GDM1 (cell line): ENCODE data around the gene RFXAP.
"Not testable (repeated sequence)": the region's sequence is repeated elsewhere in the genome, so short reads cannot be mapped to it uniquely, and the experiment has no call there.

ENCODE experiments used
- DNase-seq: peaks from one replicate; lab custom pipeline; 2025; lab: John Stamatoyannopoulos, UW

Gene RFXAP

GRCh38 chr13:36818804-36819738 lies at the start of gene RFXAP:
Gene RFXAP, plus strand, starts transcription at chr13:36819222. Its CDS starts 136 bp downstream, at chr13:36819358.
- peak; percentile 93 for DNase-seq

GRCh38 chr13:36769545-36769944 lies 49.5 kb upstream of the RFXAP start:
- no peak for DNase-seq

- DNase-seq: no peak
These were observed 48.3 kb upstream of the RFXAP start for GRCh38 chr13:36770741-36771140.

- no peak for DNase-seq
These were observed 46.2 kb upstream of the RFXAP start for GRCh38 chr13:36772853-36773252.

GRCh38 chr13:36774931-36775330 lies 44.1 kb upstream of the RFXAP start:
- DNase-seq: no peak

GRCh38 chr13:36776175-36776574 lies 42.8 kb upstream of the RFXAP start:
- DNase-seq: no peak

- DNase-seq: no peak
These were observed 40.8 kb upstream of the RFXAP start for GRCh38 chr13:36778083-36778671.

GRCh38 chr13:36783890-36784289 lies 35.1 kb upstream of the RFXAP start:
- DNase-seq: no peak

GRCh38 chr13:36786175-36786574 lies 32.8 kb upstream of the RFXAP start:
- not testable (repeated sequence) for DNase-seq

GRCh38 chr13:36787181-36787580 lies 31.8 kb upstream of the RFXAP start:
- DNase-seq: no peak

- no peak for DNase-seq
These were observed 30.7 kb upstream of the RFXAP start for GRCh38 chr13:36788276-36788675.

GRCh38 chr13:36789061-36789460 lies 30.0 kb upstream of the RFXAP start:
- DNase-seq: no peak

GRCh38 chr13:36789730-36790129 lies 29.3 kb upstream of the RFXAP start:
- no peak for DNase-seq

- no peak for DNase-seq
These were observed 24.3 kb upstream of the RFXAP start for GRCh38 chr13:36794706-36795105.

GRCh38 chr13:36795463-36795862 lies 23.6 kb upstream of the RFXAP start:
- DNase-seq: no peak

- DNase-seq: no peak
These were observed 23.0 kb upstream of the RFXAP start for GRCh38 chr13:36796052-36796451.

GRCh38 chr13:36801035-36801434 lies 18.0 kb upstream of the RFXAP start:
- DNase-seq: no peak

GRCh38 chr13:36804588-36804987 lies 14.4 kb upstream of the RFXAP start:
- no peak for DNase-seq

GRCh38 chr13:36806102-36806501 lies 12.9 kb upstream of the RFXAP start:
- DNase-seq: no peak

GRCh38 chr13:36807616-36808015 lies 11.4 kb upstream of the RFXAP start:
- no peak for DNase-seq

GRCh38 chr13:36813225-36813624 lies 5.8 kb upstream of the RFXAP start:
- no peak for DNase-seq

- DNase-seq: no peak
These were observed 4.6 kb upstream of the RFXAP start for GRCh38 chr13:36814465-36814864.

GRCh38 chr13:36815062-36815461 lies 4.0 kb upstream of the RFXAP start:
- DNase-seq: no peak
